GM18861 (cell line): ENCODE measurements around the gene SPATA3.

Experiments used
- ATAC-seq: cut with Tn5 transposase; IDR thresholded peaks from one replicate; pipeline ENCODE4 v1.9.1; 2021; ENCODE audit not compliant: unreplicated experiment

SPATA3 gene

GRCh38 chr2:231047923-231048915 is 52.3 kb downstream of the SPATA3 start:
- ATAC-seq, result no peak

DNA sequence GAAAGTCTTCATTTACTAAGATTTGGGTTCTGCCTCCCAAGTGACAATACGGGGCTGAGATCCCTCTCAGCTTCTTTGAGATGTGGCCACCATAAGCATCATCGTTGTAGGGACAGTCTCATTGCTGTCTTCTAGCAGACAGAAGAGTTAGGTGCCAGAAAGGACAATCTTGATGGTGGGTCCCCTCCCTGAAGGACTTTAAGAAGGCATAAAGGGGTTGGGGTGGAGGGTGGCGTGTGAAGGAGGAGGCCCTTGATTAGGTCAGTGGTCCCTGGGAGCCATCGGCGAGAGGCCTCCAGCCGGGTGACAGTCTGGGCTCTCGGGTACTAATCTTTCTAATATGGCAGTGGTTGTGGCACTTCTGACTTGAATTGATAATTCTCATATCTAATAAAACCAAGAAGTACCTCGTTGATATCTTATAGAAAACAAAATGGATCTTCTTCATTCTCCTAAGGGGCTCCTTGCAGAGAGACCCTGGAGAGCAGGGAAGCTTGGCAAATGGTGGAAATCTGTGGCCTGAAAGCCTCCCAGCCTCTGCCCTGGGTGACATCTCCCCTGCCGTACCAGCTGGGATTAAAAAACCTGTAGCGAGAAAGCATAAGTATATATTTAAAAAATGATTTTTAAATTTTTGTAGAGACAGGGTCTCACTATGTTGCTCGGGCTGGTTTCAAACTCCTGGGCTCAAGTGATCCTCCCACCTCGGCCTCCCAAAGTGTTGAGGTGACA is 53.5 kb downstream of the SPATA3 start:
- ATAC-seq, result no peak

DNA sequence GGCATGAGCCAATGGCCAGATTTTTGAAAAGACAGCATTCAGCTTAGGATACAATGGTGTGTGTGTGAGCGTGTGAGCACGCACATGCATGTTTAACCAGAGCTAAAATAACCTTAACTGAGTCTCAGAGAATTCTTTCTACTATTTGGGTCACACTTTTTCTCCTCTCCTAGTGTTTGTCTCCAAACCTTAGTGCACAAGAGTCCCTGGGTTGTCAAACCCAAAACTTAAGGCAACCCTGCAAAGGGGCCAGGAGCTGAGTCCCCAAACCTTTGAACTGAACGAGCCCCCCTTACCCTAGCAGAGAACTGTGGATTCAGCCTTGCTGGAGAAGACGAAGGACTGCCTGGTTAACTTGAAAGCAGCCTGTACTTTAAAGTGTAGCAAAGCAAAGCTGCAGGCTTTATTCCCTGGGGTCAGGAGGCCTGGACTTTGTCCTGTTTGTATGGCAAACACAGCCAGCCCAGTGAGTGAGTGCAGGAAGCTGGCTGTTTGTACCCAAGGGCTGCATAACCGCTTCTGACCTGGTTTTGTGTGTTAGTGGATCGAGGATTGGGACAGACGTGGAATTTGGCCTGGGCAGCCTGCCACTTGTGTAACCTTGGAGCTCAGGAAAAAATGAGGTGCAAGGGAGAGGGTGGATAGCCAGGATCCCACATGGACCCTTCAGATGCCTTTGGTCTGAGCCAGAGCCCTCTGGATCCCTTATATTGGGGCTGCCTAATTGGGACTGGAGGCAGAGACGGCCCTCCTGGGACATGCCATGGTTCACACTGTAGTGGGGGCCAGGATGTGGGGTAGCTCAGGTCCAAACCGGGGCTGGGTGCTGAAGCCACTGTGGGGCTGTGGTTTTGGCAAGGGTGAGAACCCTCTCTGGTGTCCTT is 54.3 kb downstream of the SPATA3 start:
- no peak for ATAC-seq

GRCh38 chr2:231051116-231051515 is 55.2 kb downstream of the SPATA3 start:
- no peak for ATAC-seq

DNA sequence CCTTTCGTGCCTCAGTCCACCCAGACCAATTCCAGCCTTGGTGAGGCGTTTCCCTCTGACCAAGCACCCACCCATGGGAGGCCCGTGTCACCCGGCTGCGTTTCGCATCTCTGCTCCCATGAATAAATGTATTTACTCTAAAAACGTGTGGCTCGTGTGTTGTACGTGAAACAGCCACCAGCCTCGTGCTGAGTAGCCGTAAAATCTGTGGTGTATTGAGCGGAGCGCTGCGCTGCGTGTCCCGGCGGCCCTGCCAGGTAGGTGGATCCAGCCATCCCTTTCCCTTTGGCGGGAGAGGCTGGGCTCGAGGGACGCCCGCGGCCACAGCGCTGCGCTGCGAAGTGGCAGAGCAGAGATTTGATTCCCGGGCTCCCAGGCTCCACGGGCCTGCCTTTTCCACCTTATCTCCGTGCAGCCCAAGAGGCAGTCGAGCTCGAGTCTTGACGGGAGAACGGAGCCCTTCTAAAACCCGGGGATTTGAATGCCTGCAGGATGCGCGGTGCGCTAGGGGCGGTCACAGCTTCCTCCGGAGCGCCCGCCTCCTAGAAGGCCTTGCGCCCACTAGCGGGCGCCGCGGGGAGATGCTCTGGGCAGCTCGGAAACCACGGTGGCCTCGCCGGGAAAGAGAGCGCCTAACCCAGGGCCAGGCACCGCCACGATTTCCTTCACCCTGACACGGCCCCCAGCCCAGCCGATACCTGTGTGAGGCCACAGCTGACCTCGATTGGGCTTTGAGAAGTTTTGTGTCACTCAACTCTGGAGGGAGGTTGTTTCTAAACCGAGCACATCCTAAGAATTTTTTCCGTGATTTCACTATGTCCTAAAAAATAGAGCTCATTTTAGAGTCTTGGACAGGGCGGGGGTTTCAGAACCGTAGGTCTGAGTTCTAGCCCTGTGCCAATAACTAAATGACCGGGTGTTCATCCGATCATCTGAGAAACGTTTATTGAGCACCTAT is 56.9 kb downstream of the SPATA3 start:
- peak; percentile 69 for ATAC-seq

- ATAC-seq, result no peak
Measured at GRCh38 chr2:231053846-231054245, 57.9 kb downstream of the SPATA3 start.

- ATAC-seq, result peak; percentile 56
Measured at GRCh38 chr2:231056453-231057416, 60.8 kb downstream of the SPATA3 start, which contains the start of gene PSMD1. Gene PSMD1 (plus strand): TSS chr2:231056867. CDS start chr2:231057026, 159 bp downstream.

- no peak for ATAC-seq
Measured at GRCh38 chr2:231057590-231057989, 61.7 kb downstream of the SPATA3 start.
